K562 (cell line): Measurements from ENCODE around the gene TMEM63A. TPM values are rescaled to one million over a fixed set of nuclear protein-coding genes. Genes with fewer than 3 reads are reported as not detected.

Source experiments
- ATAC-seq: fragments of 200-7000 bp; cut with Tn5 transposase; 3 replicates; pipeline ENCODE4 v1.9.1; 2020; ENCODE audit warnings: moderate library complexity
- BruUV-seq: library from RNA; stranded (reverse); fragments of 400-500 nt; replicated peaks from 2 replicates; lab custom pipeline; 2021; lab: Mats Ljungman, UMichigan
- CTCF ChIA-PET: fragments of 300-600 bp; formaldehyde crosslinking; extraction: SDS; loops from one replicate; lab custom pipeline; 2021; ENCODE audit warnings: low intra/inter-chr PET ratio; lab: Yijun Ruan, JAX
- POLR2A ChIA-PET: fragments of 300-600, 350-650 bp; sonication (Branson Sonifier 250); formaldehyde crosslinking; extraction: SDS; loops from one replicate; lab custom pipeline; 2021; ENCODE audit warnings: antibody characterized with exemption, inconsistent platforms; lab: Yijun Ruan, JAX
- DNase-seq, 4 experiments: peaks; one replicate each; pipeline versions ENCODE4 v3.0.0 to v3.0.0-alpha.2; 2011 to 2018; ENCODE audit warnings: low spot score in 3 of 4, mixed read lengths in 3 of 4; ENCODE audit errors: extremely low read depth in 1 of 4
- FAIRE-seq: peaks from 2 replicates; lab custom pipeline; 2011; peaks lifted over from hg19 to GRCh38; lab: Jason Lieb, UNC
- H2AFZ ChIP-seq: 2 replicates; pipeline ENCODE4 v1.6.0; 2011; ENCODE audit warnings: low read depth, low read length, control low read depth, inconsistent platforms
- H3K27ac ChIP-seq: fragments of 200-600 bp; 3 replicates; pipeline ENCODE4 v1.8.0; 2011; ENCODE audit warnings: low read depth, mild to moderate bottlenecking, control low read depth, inconsistent platforms, low read length, moderate library complexity, mixed read lengths; ENCODE audit errors: extremely low read depth
- H3K27me3 ChIP-seq, 2 experiments: fragments of 300-600 bp in 1 of 2; 2 replicates in 1 of 2; 3 replicates in 1 of 2; pipeline versions ENCODE4 v1.6.0 to v1.8.0; 2011; ENCODE audit warnings: inconsistent platforms in 2 of 2, low read length in 2 of 2, mild to moderate bottlenecking in 1 of 2, mixed read lengths in 1 of 2, moderate library complexity in 1 of 2; ENCODE audit not compliant: control insufficient read depth in 2 of 2, insufficient read depth in 2 of 2
- H3K36me3 ChIP-seq: fragments of 300-600 bp; 3 replicates; pipeline ENCODE4 v1.8.0; 2011; ENCODE audit warnings: mild to moderate bottlenecking, low read length, inconsistent platforms; ENCODE audit not compliant: control insufficient read depth, insufficient read depth
- H3K4me1 ChIP-seq, 2 experiments: fragments of 200-600 bp in 1 of 2; replicated peaks in 1 of 2; 2 replicates in 1 of 2; 3 replicates in 1 of 2; pipeline versions ENCODE4 v1.5.1 to v1.8.0; 2011; ENCODE audit warnings: inconsistent platforms in 2 of 2, low read length in 2 of 2, mild to moderate bottlenecking in 1 of 2, mixed read lengths in 1 of 2, moderate library complexity in 1 of 2; ENCODE audit not compliant: control insufficient read depth in 2 of 2, insufficient read depth in 2 of 2
- H3K4me2 ChIP-seq: 2 replicates; pipeline ENCODE4 v1.6.1; 2011; ENCODE audit warnings: low read length, control low read depth, inconsistent platforms, mixed read lengths; ENCODE audit not compliant: insufficient read depth
- H3K4me3 ChIP-seq: fragments of 200-600 bp; sonication (generic), shearing (Covaris generic); 2 replicates; pipeline ENCODE4 v1.5.1; 2016; ENCODE audit warnings: control low read depth, inconsistent platforms
- H3K79me2 ChIP-seq: fragments of 200-600 bp; 3 replicates; pipeline ENCODE4 v1.8.0; 2011; ENCODE audit warnings: low read length, inconsistent platforms; ENCODE audit not compliant: control insufficient read depth, insufficient read depth
- H3K9ac ChIP-seq, 2 experiments: 2 replicates each; pipeline versions ENCODE4 v1.6.0 to v1.6.1; 2011; ENCODE audit warnings: low read depth in 2 of 2, low read length in 2 of 2, control low read depth in 1 of 2, inconsistent platforms in 1 of 2, mild to moderate bottlenecking in 1 of 2, mixed read lengths in 1 of 2; ENCODE audit not compliant: insufficient read depth in 1 of 2
- H3K9me1 ChIP-seq: one replicate; pipeline ENCODE4 v1.6.0; 2011; ENCODE audit warnings: inconsistent platforms, mild to moderate bottlenecking, low read length, moderate library complexity; ENCODE audit not compliant: control insufficient read depth, insufficient read depth
- H3K9me3 ChIP-seq: replicated peaks from 2 replicates; pipeline ENCODE4 v1.5.1; 2011; ENCODE audit warnings: low read depth, low read length, inconsistent platforms; ENCODE audit not compliant: control insufficient read depth, insufficient read depth
- H4K20me1 ChIP-seq: replicated peaks from 2 replicates; pipeline ENCODE4 v1.6.1; 2011; ENCODE audit warnings: low read length, inconsistent platforms, mixed read lengths; ENCODE audit not compliant: control insufficient read depth, insufficient read depth
- KLF1 ChIP-seq: fragments of 450-650 bp; IDR thresholded peaks from 2 replicates; pipeline ENCODE4 v1.6.1; 2016; ENCODE audit warnings: missing genetic modification characterization, missing compliant biosample characterization
- MTA2 ChIP-seq: fragments of 450-650 bp; IDR thresholded peaks from 2 replicates; pipeline ENCODE4 v1.6.1; 2016; ENCODE audit warnings: low read depth
- MTF1 ChIP-seq: fragments of 250-450 bp; sonication (Bioruptor Pico); IDR thresholded peaks from 2 replicates; pipeline ENCODE4 v1.9.0; 2021; ENCODE audit warnings: moderate library complexity, mild to moderate bottlenecking, inconsistent platforms, borderline replicate concordance
- NONO ChIP-seq, 2 experiments: fragments of 200-400 bp in 1 of 2; fragments of 450-650 bp in 1 of 2; formaldehyde crosslinking in 1 of 2; IDR thresholded peaks; 2 replicates each; pipeline ENCODE4 v1.6.1; 2017; ENCODE audit warnings: low read depth in 2 of 2, mild to moderate bottlenecking in 2 of 2, moderate library complexity in 2 of 2, low read length in 1 of 2
- NR2C1 ChIP-seq, 2 experiments: fragments of 450-650 bp; IDR thresholded peaks; 2 replicates each; pipeline ENCODE4 v1.6.1; 2017; ENCODE audit warnings: mild to moderate bottlenecking in 2 of 2, antibody characterized with exemption in 1 of 2, inconsistent platforms in 1 of 2, missing compliant biosample characterization in 1 of 2, missing genetic modification characterization in 1 of 2
- PHF21A ChIP-seq: fragments of 450-650 bp; IDR thresholded peaks from 2 replicates; pipeline ENCODE4 v1.6.1; 2017; ENCODE audit warnings: low read depth, borderline replicate concordance
- TARDBP ChIP-seq: fragments of 450-650 bp; IDR thresholded peaks from 2 replicates; pipeline ENCODE4 v1.6.1; 2016
- TBP ChIP-seq: optimal IDR thresholded peaks from 2 replicates; pipeline ENCODE3; 2011; ENCODE audit warnings: low read depth, low read length, improper control_type of control experiment
- XRCC3 ChIP-seq: fragments of 450-650 bp; IDR thresholded peaks from 2 replicates; pipeline ENCODE4 v1.6.1; 2017; ENCODE audit warnings: mild to moderate bottlenecking, moderate library complexity
- ZEB2 ChIP-seq: fragments of 450-650 bp; IDR thresholded peaks from 2 replicates; pipeline ENCODE4 v1.6.1; 2016
- ZNF655 ChIP-seq: fragments of 250-450 bp; sonication (Bioruptor Pico); IDR thresholded peaks from 2 replicates; pipeline ENCODE4 v1.5.0; 2021
- WGBS: fragments of 100-300 bp; shearing (Covaris generic); methylation state at CpG from one replicate; pipeline ENCODE4 v1.1.6; 2016; ENCODE audit warnings: low coverage, mixed read lengths; ENCODE audit not compliant: insufficient coverage; ENCODE audit errors: missing lambda C conversion rate; 5-methylcytosine and 5-hydroxymethylcytosine counted together
- in situ Hi-C: fragments of 300-500 bp; cut with MboI; formaldehyde crosslinking; loops from 4 replicates; pipeline ENCODE4 v1.15.0; 2018; ENCODE audit warnings: inconsistent platforms, mixed read lengths
- intact Hi-C: fragments of 100-400 bp; cut with micrococcal nuclease; formaldehyde crosslinking; loops from 2 replicates; pipeline ENCODE4 v1.14.2; 2022
- polyA plus RNA-seq, 8 experiments: library from polyadenylated mRNA; depleted of rRNA in 4 of 8; stranded (reverse) in 5 of 8; unstranded in 3 of 8; fragments of >200 nt; fragmentation: Nextera tagmentation in 2 of 8; fragmentation: Illumina TruSeq in 1 of 8; extraction: Ambion mirVana in 2 of 8; extraction: Trizol in 1 of 8; gene quantifications; 2 replicates each; pipeline versions ENCODE4 v1.2.1 to v1.2.3, GENCODE V29; 2011 to 2014; ENCODE audit warnings: inconsistent platforms in 1 of 8, missing spikeins in 1 of 8
- total RNA-seq, 7 experiments: library from RNA; depleted of rRNA in 6 of 7; stranded (reverse); fragments of >200 nt in 6 of 7; fragmentation: Illumina TruSeq in 2 of 7; extraction: Trizol in 2 of 7; gene quantifications; 2 replicates each; pipeline versions ENCODE4 v1.2.1 to v1.2.3, GENCODE V29; 2011 to 2021; ENCODE audit warnings: low replicate concordance in 1 of 7
- TF ChIP-seq, protein P1 (sequence below): fragments of 450-650 bp; IDR thresholded peaks from 2 replicates; pipeline ENCODE4 v1.6.1; 2016; ENCODE audit warnings: borderline replicate concordance
- TF ChIP-seq, protein P2 (sequence below): fragments of 450-650 bp; IDR thresholded peaks from 2 replicates; pipeline ENCODE4 v1.6.1; 2014; ENCODE audit warnings: low read depth, mild to moderate bottlenecking, moderate library complexity, borderline replicate concordance

TMEM63A gene
- total and polyA plus RNA-seq, 9 of the 15 experiments (the other 6 are each of a cell fraction or from before 2014, with no cell fraction given): 2.0 to 54.6 (median 17.5) TPM

GRCh38 chr1:225881081-225881958 is 860 bp downstream of the TMEM63A start:
- peak overlapping the region; percentile 88 for H3K27ac ChIP-seq
- peaks cover 17% of the 10 kb centered on the region; the same call in 1 of the 2 replicates for H4K20me1 ChIP-seq
- H3K36me3 ChIP-seq: peaks cover 41% of the 10 kb centered on the region; the same call in 2 of the 3 replicates
- peak overlapping the region; percentile 92 to 97 for H3K9ac ChIP-seq
- peaks cover 48% of the 10 kb centered on the region for H3K79me2 ChIP-seq
- peak; percentile 84 to 91 (median 86) for DNase-seq
- H3K9me3 ChIP-seq: no peaks in the 10 kb centered on the region
- ChIA-PET POLR2A (interaction anchor here (0.6 to 4.1 kb wide), 9 partner anchors 10 to 119 kb away, joined by 3 to 37 read pairs (median 4); partner anchors contain the start of gene SDE2), CTCF (no interaction called here)
- H2AFZ ChIP-seq: peak overlapping the region; percentile 88
- peak; percentile 78 for ATAC-seq
- no peaks in the 10 kb centered on the region for H3K27me3 ChIP-seq
- in situ Hi-C loops (no loop called here), intact Hi-C loops (loop anchor here (5.0 kb wide), 2 partner anchors 81 to 241 kb away; no protein-coding TSS in a partner anchor)
- H3K4me1 ChIP-seq: peaks cover 23 to 50% of the 10 kb centered on the region in 2 experiments; a peak in 4 of 5 replicates
- FAIRE-seq: peak; percentile 69
- BruUV-seq: no TSS peak
- H3K9me1 ChIP-seq: peaks cover 6% of the 10 kb centered on the region
- peak overlapping the region; percentile 87 for H3K4me3 ChIP-seq
- peak overlapping the region; percentile 97 for H3K4me2 ChIP-seq
- 7% methylated on average over 21 of the region's 25 CpGs for WGBS
- TF ChIP-seq TBP: peak; percentile 31
- no peak for TF ChIP-seq ZNF655
- TF ChIP-seq, protein P1, sequence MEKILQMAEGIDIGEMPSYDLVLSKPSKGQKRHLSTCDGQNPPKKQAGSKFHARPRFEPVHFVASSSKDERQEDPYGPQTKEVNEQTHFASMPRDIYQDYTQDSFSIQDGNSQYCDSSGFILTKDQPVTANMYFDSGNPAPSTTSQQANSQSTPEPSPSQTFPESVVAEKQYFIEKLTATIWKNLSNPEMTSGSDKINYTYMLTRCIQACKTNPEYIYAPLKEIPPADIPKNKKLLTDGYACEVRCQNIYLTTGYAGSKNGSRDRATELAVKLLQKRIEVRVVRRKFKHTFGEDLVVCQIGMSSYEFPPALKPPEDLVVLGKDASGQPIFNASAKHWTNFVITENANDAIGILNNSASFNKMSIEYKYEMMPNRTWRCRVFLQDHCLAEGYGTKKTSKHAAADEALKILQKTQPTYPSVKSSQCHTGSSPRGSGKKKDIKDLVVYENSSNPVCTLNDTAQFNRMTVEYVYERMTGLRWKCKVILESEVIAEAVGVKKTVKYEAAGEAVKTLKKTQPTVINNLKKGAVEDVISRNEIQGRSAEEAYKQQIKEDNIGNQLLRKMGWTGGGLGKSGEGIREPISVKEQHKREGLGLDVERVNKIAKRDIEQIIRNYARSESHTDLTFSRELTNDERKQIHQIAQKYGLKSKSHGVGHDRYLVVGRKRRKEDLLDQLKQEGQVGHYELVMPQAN: no peak
- TF ChIP-seq, protein P2, sequence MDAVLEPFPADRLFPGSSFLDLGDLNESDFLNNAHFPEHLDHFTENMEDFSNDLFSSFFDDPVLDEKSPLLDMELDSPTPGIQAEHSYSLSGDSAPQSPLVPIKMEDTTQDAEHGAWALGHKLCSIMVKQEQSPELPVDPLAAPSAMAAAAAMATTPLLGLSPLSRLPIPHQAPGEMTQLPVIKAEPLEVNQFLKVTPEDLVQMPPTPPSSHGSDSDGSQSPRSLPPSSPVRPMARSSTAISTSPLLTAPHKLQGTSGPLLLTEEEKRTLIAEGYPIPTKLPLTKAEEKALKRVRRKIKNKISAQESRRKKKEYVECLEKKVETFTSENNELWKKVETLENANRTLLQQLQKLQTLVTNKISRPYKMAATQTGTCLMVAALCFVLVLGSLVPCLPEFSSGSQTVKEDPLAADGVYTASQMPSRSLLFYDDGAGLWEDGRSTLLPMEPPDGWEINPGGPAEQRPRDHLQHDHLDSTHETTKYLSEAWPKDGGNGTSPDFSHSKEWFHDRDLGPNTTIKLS: no peak
- TF ChIP-seq ZEB2: peak; percentile 75; the same call in 1 of the 2 replicates
- no peak for TF ChIP-seq NR2C1 (IDR thresholded peaks at IDR 0.05)
- no peak for TF ChIP-seq NR2C1 (tag; IDR thresholded peaks at IDR 0.05)
- no peak for TF ChIP-seq MTA2
- TF ChIP-seq NONO (IDR thresholded peaks at IDR 0.05; ENCODE audit: low read depth in 2 of 2, low read length in 1 of 2): 0 out of 4 replicates have a peak, but pooled peaks of 1 of the 2 experiments have one; percentile 4
- TF ChIP-seq PHF21A: no peak
- TF ChIP-seq KLF1 (tag): no peak
- 0 out of 2 replicates have a peak, but pooled peaks have one; percentile 18 for TF ChIP-seq MTF1 (CRISPR knock-in tag)
- TF ChIP-seq TARDBP: no peak
- no peak for TF ChIP-seq XRCC3
